ENCODE results near the gene KHSRP. TPM values are rescaled to one million over a fixed set of nuclear protein-coding genes. Genes with fewer than 3 reads are reported as not detected.
"Not testable (repeated sequence)": the region's sequence is repeated elsewhere in the genome, so short reads cannot be mapped to it uniquely, and the experiment has no call there.

KHSRP gene
- total RNA-seq, 1 donor: 86.5 TPM

- no peak for TF ChIP-seq CTCF (IDR thresholded peaks at IDR 0.05; ENCODE audit: insufficient read depth, low read length)
- no peak overlapping the region for H3K4me3 ChIP-seq (ENCODE audit: low read depth, low read length)
- no peak for DNase-seq (ENCODE audit: low read depth)
These were observed 15.1 kb upstream of the KHSRP start for GRCh38 chr19:6439743-6440142.

- DNase-seq (ENCODE audit: low read depth): no peak
- no peak for TF ChIP-seq CTCF (IDR thresholded peaks at IDR 0.05; ENCODE audit: insufficient read depth, low read length)
- H3K4me3 ChIP-seq (ENCODE audit: low read depth, low read length): no peak within 1 kb of the TSS
These were observed 9.1 kb upstream of the KHSRP start, which contains the start of gene SLC25A41 for GRCh38 chr19:6433663-6434062. TSS of gene SLC25A41 (minus strand) at chr19:6433763. CDS start at chr19:6433693, 70 bp downstream.

GRCh38 chr19:6433165-6433564, 8.6 kb upstream of the KHSRP start:
- no peak for TF ChIP-seq CTCF (IDR thresholded peaks at IDR 0.05; ENCODE audit: insufficient read depth, low read length)
- DNase-seq (ENCODE audit: low read depth): no peak
- no peak overlapping the region for H3K4me3 ChIP-seq (ENCODE audit: low read depth, low read length)

- H3K4me3 ChIP-seq (ENCODE audit: low read depth, low read length): no peak overlapping the region
- DNase-seq (ENCODE audit: low read depth): no peak
- no peak for TF ChIP-seq CTCF (IDR thresholded peaks at IDR 0.05; ENCODE audit: insufficient read depth, low read length)
These were observed 7.3 kb upstream of the KHSRP start for GRCh38 chr19:6431891-6432290.

- no peak overlapping the region for H3K4me3 ChIP-seq (ENCODE audit: low read depth, low read length)
- TF ChIP-seq CTCF (IDR thresholded peaks at IDR 0.05; ENCODE audit: insufficient read depth, low read length): no peak
- DNase-seq (ENCODE audit: low read depth): no peak
These were observed 5.0 kb upstream of the KHSRP start for GRCh38 chr19:6429419-6430221.

GRCh38 chr19:6428692-6429418, 4.2 kb upstream of the KHSRP start:
- not testable (repeated sequence) for DNase-seq (ENCODE audit: low read depth); H3K4me3 ChIP-seq (ENCODE audit: low read depth, low read length)

GRCh38 chr19:6427131-6427530, 2.5 kb upstream of the KHSRP start:
- no peak overlapping the region for H3K4me3 ChIP-seq (ENCODE audit: low read depth, low read length)
- no peak for DNase-seq (ENCODE audit: low read depth)
- no peak for TF ChIP-seq CTCF (IDR thresholded peaks at IDR 0.05; ENCODE audit: insufficient read depth, low read length)

Measured in fibroblast of the aortic adventitia (primary cell).